ENCODE data around the gene E2F6. TPM values are rescaled to one million over a fixed set of nuclear protein-coding genes. Genes with fewer than 3 reads are reported as not detected.

E2F6 gene
- total RNA-seq, 1 donor from 2014 or later, result 22.9 TPM

DNA sequence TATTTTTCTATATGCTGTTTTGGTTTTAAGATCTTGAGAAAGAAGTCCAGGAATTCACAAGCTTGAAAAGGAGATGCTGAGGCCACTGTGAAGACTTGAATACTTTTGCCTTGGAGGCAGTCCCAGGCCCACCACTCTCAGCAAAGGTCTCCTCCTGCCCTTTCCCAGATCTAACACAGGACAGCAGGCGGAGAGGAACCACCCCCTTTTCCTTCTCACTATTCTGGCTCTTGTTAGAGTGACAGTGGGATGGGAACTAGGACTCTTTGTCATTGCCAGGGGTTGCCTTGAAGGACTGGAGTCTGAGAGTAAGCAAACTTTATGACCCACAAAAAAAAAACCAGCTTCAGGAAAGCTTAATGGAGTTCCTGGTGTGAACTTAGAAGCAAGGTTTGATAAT, 54.7 kb downstream of the E2F6 start:
- no peak for DNase-seq (ENCODE audit: low spot score, unreplicated experiment)
- Mint-ChIP-seq H3K9me3 (ENCODE audit: low read depth) (no peaks in the 10 kb centered on the region), H3K4me3 (ENCODE audit: low read depth) (no peak overlapping the region), H3K27me3 (peaks cover 9% of the 10 kb centered on the region), H3K27ac (no peak overlapping the region), H3K4me1 (ENCODE audit: low read depth) (peaks cover 2% of the 10 kb centered on the region), H3K36me3 (ENCODE audit: insufficient read depth) (no peaks in the 10 kb centered on the region)
- TF ChIP-seq, protein P1, sequence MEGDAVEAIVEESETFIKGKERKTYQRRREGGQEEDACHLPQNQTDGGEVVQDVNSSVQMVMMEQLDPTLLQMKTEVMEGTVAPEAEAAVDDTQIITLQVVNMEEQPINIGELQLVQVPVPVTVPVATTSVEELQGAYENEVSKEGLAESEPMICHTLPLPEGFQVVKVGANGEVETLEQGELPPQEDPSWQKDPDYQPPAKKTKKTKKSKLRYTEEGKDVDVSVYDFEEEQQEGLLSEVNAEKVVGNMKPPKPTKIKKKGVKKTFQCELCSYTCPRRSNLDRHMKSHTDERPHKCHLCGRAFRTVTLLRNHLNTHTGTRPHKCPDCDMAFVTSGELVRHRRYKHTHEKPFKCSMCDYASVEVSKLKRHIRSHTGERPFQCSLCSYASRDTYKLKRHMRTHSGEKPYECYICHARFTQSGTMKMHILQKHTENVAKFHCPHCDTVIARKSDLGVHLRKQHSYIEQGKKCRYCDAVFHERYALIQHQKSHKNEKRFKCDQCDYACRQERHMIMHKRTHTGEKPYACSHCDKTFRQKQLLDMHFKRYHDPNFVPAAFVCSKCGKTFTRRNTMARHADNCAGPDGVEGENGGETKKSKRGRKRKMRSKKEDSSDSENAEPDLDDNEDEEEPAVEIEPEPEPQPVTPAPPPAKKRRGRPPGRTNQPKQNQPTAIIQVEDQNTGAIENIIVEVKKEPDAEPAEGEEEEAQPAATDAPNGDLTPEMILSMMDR (IDR thresholded peaks at IDR 0.05; ENCODE audit: unreplicated experiment), result no peak

DNA sequence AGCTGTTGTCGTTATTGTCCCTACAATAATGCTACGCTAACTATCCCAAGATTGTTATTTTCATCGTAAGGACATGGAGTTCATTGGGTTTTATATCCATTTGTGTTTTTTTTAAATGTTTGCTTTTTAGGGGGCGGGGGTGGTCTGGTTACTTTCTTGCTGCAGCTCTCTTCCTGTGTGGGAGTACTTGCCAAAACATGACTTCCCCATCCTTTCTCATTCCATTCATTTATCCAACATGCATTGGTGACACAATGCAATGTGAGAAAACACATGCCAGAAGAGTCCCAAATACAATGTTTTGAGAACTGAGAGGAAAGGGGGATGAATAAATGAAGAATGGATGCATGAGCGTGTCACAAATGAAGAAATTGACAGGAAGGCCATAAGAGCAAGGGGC, 55.9 kb downstream of the E2F6 start:
- peaks cover 9% of the 10 kb centered on the region for H3K27me3 Mint-ChIP-seq
- TF ChIP-seq, protein P1 (IDR thresholded peaks at IDR 0.05; ENCODE audit: unreplicated experiment), result no peak
- no peaks in the 10 kb centered on the region for H3K36me3 Mint-ChIP-seq (ENCODE audit: insufficient read depth)
- peaks cover 6% of the 10 kb centered on the region for H3K4me1 Mint-ChIP-seq (ENCODE audit: low read depth)
- H3K27ac Mint-ChIP-seq, result no peak overlapping the region
- no peaks in the 10 kb centered on the region for H3K9me3 Mint-ChIP-seq (ENCODE audit: low read depth)
- DNase-seq (ENCODE audit: low spot score, unreplicated experiment), result no peak
- H3K4me3 Mint-ChIP-seq (ENCODE audit: low read depth), result no peak overlapping the region

DNA sequence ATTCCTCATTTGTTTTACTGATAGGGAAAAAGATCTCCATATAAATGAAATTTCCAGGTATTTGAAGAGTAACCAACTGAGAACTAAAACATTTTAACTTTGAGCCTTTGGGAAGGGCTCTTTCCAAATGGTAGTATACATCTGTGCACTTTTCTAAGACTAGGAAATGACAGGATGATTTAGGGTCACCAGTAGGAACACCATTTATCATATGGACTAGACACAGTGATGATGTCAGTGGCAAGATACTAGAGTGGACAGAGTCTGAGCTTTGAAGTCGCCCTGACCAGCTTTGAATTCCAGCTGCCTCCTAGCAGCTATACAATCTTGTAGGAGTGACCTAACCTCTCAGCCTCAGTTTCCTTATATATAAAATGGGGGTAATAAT, 56.4 kb downstream of the E2F6 start:
- no peak overlapping the region for H3K27ac Mint-ChIP-seq
- no peak overlapping the region for H3K4me3 Mint-ChIP-seq (ENCODE audit: low read depth)
- DNase-seq (ENCODE audit: low spot score, unreplicated experiment), result no peak
- TF ChIP-seq, protein P1 (IDR thresholded peaks at IDR 0.05; ENCODE audit: unreplicated experiment), result no peak
- H3K9me3 Mint-ChIP-seq (ENCODE audit: low read depth), result no peaks in the 10 kb centered on the region
- H3K36me3 Mint-ChIP-seq (ENCODE audit: insufficient read depth), result no peaks in the 10 kb centered on the region
- H3K27me3 Mint-ChIP-seq, result peaks cover 9% of the 10 kb centered on the region
- H3K4me1 Mint-ChIP-seq (ENCODE audit: low read depth), result peaks cover 6% of the 10 kb centered on the region

DNA sequence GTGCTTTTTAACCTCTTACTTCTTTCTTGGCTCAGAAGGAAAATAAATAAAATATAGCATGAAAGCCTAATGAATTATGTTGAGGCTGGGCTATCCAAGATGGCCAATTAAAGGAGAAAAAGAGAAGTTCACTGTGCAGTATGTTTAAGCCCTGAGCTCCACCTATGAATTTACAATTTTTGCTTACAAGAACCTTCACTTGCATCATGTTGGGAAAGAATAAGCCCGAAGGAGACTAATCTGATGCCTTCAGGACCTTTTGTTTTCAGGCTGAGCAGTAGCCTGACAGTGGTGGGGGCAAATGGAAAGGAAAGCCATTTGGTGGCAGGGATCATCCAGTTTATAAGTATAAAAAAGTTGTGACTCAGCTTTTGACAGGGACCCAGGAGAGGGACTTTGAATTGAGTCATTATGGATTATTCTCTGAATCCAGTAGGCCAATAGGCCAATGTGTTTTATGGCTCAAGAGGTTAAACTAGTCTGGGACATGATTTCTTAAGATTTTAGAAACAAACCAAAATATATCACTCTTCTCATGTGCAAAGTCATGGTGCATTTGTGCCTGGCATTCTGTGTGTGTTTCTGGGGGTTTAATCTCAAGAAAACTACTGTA, 56.9 kb downstream of the E2F6 start:
- no peak overlapping the region for H3K4me3 Mint-ChIP-seq (ENCODE audit: low read depth)
- H3K9me3 Mint-ChIP-seq (ENCODE audit: low read depth), result no peaks in the 10 kb centered on the region
- peaks cover 9% of the 10 kb centered on the region for H3K27me3 Mint-ChIP-seq
- no peak overlapping the region for H3K27ac Mint-ChIP-seq
- H3K4me1 Mint-ChIP-seq (ENCODE audit: low read depth), result peaks cover 6% of the 10 kb centered on the region
- TF ChIP-seq, protein P1 (IDR thresholded peaks at IDR 0.05; ENCODE audit: unreplicated experiment), result no peak
- no peaks in the 10 kb centered on the region for H3K36me3 Mint-ChIP-seq (ENCODE audit: insufficient read depth)
- no peak for DNase-seq (ENCODE audit: low spot score, unreplicated experiment)

DNA sequence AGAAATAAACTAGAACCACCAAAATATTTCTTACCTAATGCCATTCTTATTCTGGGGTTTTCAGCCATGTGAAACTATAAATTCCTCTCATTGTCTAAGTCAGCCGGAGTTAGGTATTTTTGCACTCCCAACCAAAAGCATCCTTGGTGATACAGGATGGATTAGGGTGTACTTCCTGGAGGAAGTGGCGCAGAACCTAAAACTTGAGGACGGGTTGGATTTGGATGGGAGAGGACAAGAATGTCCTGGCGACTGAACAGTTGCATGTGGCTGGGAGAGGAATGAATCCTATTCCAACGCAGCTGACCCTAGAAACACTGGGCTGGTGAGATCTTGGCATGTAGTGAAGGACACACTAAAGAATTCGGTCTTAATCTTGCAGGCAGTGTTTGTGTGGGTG, 58.5 kb downstream of the E2F6 start:
- no peak overlapping the region for H3K27ac Mint-ChIP-seq
- peaks cover under 1% of the 10 kb centered on the region for H3K27me3 Mint-ChIP-seq
- no peaks in the 10 kb centered on the region for H3K36me3 Mint-ChIP-seq (ENCODE audit: insufficient read depth)
- H3K4me3 Mint-ChIP-seq (ENCODE audit: low read depth), result no peak overlapping the region
- no peak for DNase-seq (ENCODE audit: low spot score, unreplicated experiment)
- TF ChIP-seq, protein P1 (IDR thresholded peaks at IDR 0.05; ENCODE audit: unreplicated experiment), result no peak
- no peaks in the 10 kb centered on the region for H3K9me3 Mint-ChIP-seq (ENCODE audit: low read depth)
- peaks cover 6% of the 10 kb centered on the region for H3K4me1 Mint-ChIP-seq (ENCODE audit: low read depth)

All from progenitor cell of endocrine pancreas (in vitro differentiated cells).